Hepatocyte (in vitro differentiated cells): ENCODE measurements around the gene LMX1B. TPM values are rescaled to one million over a fixed set of nuclear protein-coding genes. Genes with fewer than 3 reads are reported as not detected.

Experiments used
- DNase-seq: peaks from one replicate; pipeline ENCODE4 v3.0.0-alpha.2; 2016; ENCODE audit warnings: low spot score
- H2AFZ ChIP-seq: fragments of 200-600 bp; sonication (generic); 2 replicates; pipeline ENCODE4 v1.6.0; 2016; ENCODE audit warnings: antibody characterized with exemption, mild to moderate bottlenecking
- H3K27ac ChIP-seq: fragments of 200-600 bp; sonication (generic); 2 replicates; pipeline ENCODE4 v1.5.1; 2016; ENCODE audit warnings: mild to moderate bottlenecking
- H3K27me3 ChIP-seq: fragments of 200-600 bp; sonication (generic); 2 replicates; pipeline ENCODE4 v1.6.1; 2016
- H3K36me3 ChIP-seq: fragments of 200-600 bp; sonication (generic); replicated peaks from 2 replicates; pipeline ENCODE4 v1.5.1; 2016; ENCODE audit warnings: low read depth; ENCODE audit not compliant: insufficient read depth
- H3K4me1 ChIP-seq: fragments of 200-600 bp; sonication (generic); 2 replicates; pipeline ENCODE4 v1.5.1; 2016; ENCODE audit warnings: mild to moderate bottlenecking, moderate library complexity; ENCODE audit not compliant: insufficient read depth
- H3K4me2 ChIP-seq: fragments of 200-600 bp; sonication (generic); 2 replicates; pipeline ENCODE4 v1.6.0; 2016
- H3K4me3 ChIP-seq: fragments of 200-600 bp; sonication (generic); 2 replicates; pipeline ENCODE4 v1.5.1; 2016; ENCODE audit warnings: mild to moderate bottlenecking
- H3K79me2 ChIP-seq: fragments of 200-600 bp; sonication (generic); 2 replicates; pipeline ENCODE4 v1.6.0; 2017; ENCODE audit warnings: mild to moderate bottlenecking
- H3K9me2 ChIP-seq: fragments of 200-600 bp; sonication (generic); replicated peaks from 2 replicates; pipeline ENCODE4 v1.6.0; 2017; ENCODE audit warnings: mild to moderate bottlenecking; ENCODE audit not compliant: insufficient read depth
- H3K9me3 ChIP-seq: fragments of 200-600 bp; sonication (generic); 2 replicates; pipeline ENCODE4 v1.5.1; 2016; ENCODE audit warnings: low read depth, mild to moderate bottlenecking
- H4K20me1 ChIP-seq: fragments of 200-600 bp; sonication (generic); 2 replicates; pipeline ENCODE4 v1.6.0; 2016; ENCODE audit warnings: mild to moderate bottlenecking; ENCODE audit not compliant: insufficient read depth, poor library complexity, severe bottlenecking
- CTCF ChIP-seq: fragments of 200-600 bp; sonication (generic); IDR thresholded peaks from 2 replicates; pipeline ENCODE4 v1.5.1; 2016; ENCODE audit warnings: antibody characterized with exemption, mild to moderate bottlenecking; ENCODE audit not compliant: poor library complexity
- EZH2 ChIP-seq: fragments of 200-600 bp; sonication (generic); IDR thresholded peaks from 2 replicates; pipeline ENCODE4 v1.6.1; 2016; ENCODE audit warnings: antibody characterized with exemption, mild to moderate bottlenecking, borderline replicate concordance
- EZH2phosphoT487 ChIP-seq: fragments of 200-600 bp; sonication (generic); IDR thresholded peaks from one replicate; pipeline ENCODE4 v1.6.1; 2018; ENCODE audit warnings: antibody characterized with exemption, mild to moderate bottlenecking, low read depth, moderate library complexity; ENCODE audit not compliant: unreplicated experiment, severe bottlenecking
- WGBS: methylation state at CpG from one replicate; pipeline ENCODE4 v1.1.6; 2016; ENCODE audit warnings: low lambda C conversion rate; ENCODE audit errors: missing lambda C conversion rate; 5-methylcytosine and 5-hydroxymethylcytosine counted together
- polyA plus RNA-seq: library from polyadenylated mRNA; unstranded; fragments of >200 nt; fragmentation: Nextera tagmentation; extraction: Ambion mirVana; gene quantifications from 2 replicates; pipeline ENCODE4 v1.2.1, GENCODE V29; 2016
- total RNA-seq: library from RNA; depleted of rRNA; stranded (reverse); fragments of >200 nt; gene quantifications from 2 replicates; pipeline ENCODE4 v1.2.3, GENCODE V29; 2014

Gene LMX1B
- total and polyA plus RNA-seq, 2 experiments from 2014 or later = 0.16 TPM; not detected in 1

- Histone ChIP-seq H3K4me3 (no peak overlapping the region), H3K9me3 (no peaks in the 10 kb centered on the region), H3K27ac (no peak overlapping the region), H3K36me3 (no peaks in the 10 kb centered on the region), H2AFZ (no peak overlapping the region), H3K27me3 (peaks cover 23% of the 10 kb centered on the region), H3K9me2 (no peaks in the 10 kb centered on the region), H4K20me1 (no peaks in the 10 kb centered on the region), H3K4me2 (no peak overlapping the region), H3K79me2 (no peaks in the 10 kb centered on the region), H3K4me1 (peaks cover 4% of the 10 kb centered on the region)
- no peak for TF ChIP-seq EZH2
- no peak for TF ChIP-seq CTCF
- no peak for TF ChIP-seq EZH2phosphoT487
- DNase-seq = no peak
- WGBS = 80% methylated on average over 3 of the region's 3 CpGs
Observed at GRCh38 chr9:126591083-126591482, 22.6 kb upstream of the LMX1B start.

- Histone ChIP-seq H3K4me1 (peaks cover 4% of the 10 kb centered on the region), H4K20me1 (no peaks in the 10 kb centered on the region), H3K9me3 (no peaks in the 10 kb centered on the region), H3K4me3 (no peak overlapping the region), H3K36me3 (no peaks in the 10 kb centered on the region), H3K27ac (no peak overlapping the region), H3K9me2 (no peaks in the 10 kb centered on the region), H3K4me2 (no peak overlapping the region), H3K27me3 (peaks cover 23% of the 10 kb centered on the region), H3K79me2 (no peaks in the 10 kb centered on the region), H2AFZ (no peak overlapping the region)
- WGBS = 90% methylated on average over 3 of the region's 3 CpGs
- TF ChIP-seq CTCF (no peak), EZH2phosphoT487 (no peak), EZH2 (no peak)
- DNase-seq = no peak
Observed at GRCh38 chr9:126591922-126592321, 21.8 kb upstream of the LMX1B start.

- TF ChIP-seq EZH2phosphoT487 = no peak
- TF ChIP-seq CTCF = no peak
- TF ChIP-seq EZH2 = no peak
- Histone ChIP-seq H4K20me1 (no peaks in the 10 kb centered on the region), H3K27ac (no peak overlapping the region), H3K9me2 (no peaks in the 10 kb centered on the region), H3K27me3 (peaks cover 23% of the 10 kb centered on the region), H3K4me2 (no peak overlapping the region), H3K79me2 (no peaks in the 10 kb centered on the region), H3K4me3 (no peak overlapping the region), H2AFZ (no peak overlapping the region), H3K4me1 (peaks cover under 1% of the 10 kb centered on the region), H3K36me3 (no peaks in the 10 kb centered on the region), H3K9me3 (no peaks in the 10 kb centered on the region)
- WGBS = 60% methylated on average over 8 of the region's 8 CpGs
- DNase-seq = no peak
Observed at GRCh38 chr9:126592461-126592860, 21.3 kb upstream of the LMX1B start.

GRCh38 chr9:126595982-126596381 lies 17.7 kb upstream of the LMX1B start:
- H3K27me3 ChIP-seq = peaks cover 26% of the 10 kb centered on the region
- H3K9me2 ChIP-seq = no peaks in the 10 kb centered on the region
- no peaks in the 10 kb centered on the region for H3K9me3 ChIP-seq
- H4K20me1 ChIP-seq = no peaks in the 10 kb centered on the region
- no peaks in the 10 kb centered on the region for H3K36me3 ChIP-seq
- H3K4me1 ChIP-seq = no peaks in the 10 kb centered on the region
- 93% methylated on average over 2 of the region's 2 CpGs for WGBS
- H3K79me2 ChIP-seq = no peaks in the 10 kb centered on the region
- no peak overlapping the region for H3K4me2 ChIP-seq
- no peak overlapping the region for H2AFZ ChIP-seq
- no peak for DNase-seq
- TF ChIP-seq CTCF = no peak
- TF ChIP-seq EZH2phosphoT487 = no peak
- no peak for TF ChIP-seq EZH2
- H3K27ac ChIP-seq = no peak overlapping the region
- no peak overlapping the region for H3K4me3 ChIP-seq
